HG03354 (cell line): Measurements from ENCODE around the gene IGFBP2.

Experiments
- ATAC-seq: cut with Tn5 transposase; IDR thresholded peaks from one replicate; pipeline ENCODE4 v1.9.1; 2021; ENCODE audit warnings: mild to moderate bottlenecking; ENCODE audit not compliant: unreplicated experiment, poor library complexity, severe bottlenecking

IGFBP2 gene

DNA sequence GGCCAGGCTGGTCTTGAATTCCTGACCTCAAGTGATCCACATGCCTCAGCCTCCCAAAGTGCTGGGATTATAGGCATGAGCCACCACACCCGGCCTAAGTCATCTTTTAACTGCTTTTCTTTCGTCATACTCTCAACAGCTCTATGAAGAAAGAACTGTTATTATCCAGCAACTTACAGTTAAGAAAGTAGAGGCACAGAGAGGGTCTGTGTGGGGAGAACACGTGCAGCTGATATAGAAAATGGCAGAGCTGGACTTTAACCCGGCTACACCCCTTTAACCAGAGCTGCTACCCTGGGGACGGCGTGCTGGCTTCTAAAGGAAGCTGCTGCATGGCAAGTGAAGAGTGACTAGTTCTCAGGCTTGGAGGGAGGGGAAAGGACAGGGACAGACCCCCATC, 25.5 kb downstream of the IGFBP2 start:
- ATAC-seq: no peak

DNA sequence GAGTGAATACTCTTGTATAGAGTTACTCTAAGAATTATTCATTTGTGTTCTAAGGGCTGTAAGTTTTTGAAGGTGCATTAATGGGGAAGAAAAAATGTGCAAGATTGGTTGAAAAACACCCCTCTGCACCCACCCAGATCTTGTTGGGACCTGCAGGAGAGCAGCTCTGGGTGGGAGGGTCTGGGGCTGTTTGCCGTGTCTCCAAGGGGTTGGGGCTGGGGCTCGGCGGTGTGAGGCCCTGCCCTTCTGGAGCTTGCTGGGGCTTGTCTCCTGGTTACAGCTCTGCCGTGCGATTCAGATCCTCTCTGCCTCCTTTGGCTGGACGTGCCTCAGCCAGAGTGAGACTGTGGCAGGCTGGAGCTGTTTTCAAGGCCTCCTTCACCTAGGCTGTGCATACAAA, 26.1 kb downstream of the IGFBP2 start:
- ATAC-seq: no peak

DNA sequence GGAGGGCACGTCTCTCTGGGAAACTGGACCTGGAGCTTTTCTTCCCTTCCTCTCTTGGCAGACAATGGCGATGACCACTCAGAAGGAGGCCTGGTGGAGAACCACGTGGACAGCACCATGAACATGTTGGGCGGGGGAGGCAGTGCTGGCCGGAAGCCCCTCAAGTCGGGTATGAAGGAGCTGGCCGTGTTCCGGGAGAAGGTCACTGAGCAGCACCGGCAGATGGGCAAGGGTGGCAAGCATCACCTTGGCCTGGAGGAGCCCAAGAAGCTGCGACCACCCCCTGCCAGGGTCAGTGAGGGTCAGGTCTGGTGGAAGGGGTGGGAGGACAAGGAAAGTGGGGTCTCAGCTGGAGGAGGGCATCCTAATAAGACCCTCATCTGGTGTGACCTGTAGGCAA, 27.3 kb downstream of the IGFBP2 start:
- no peak for ATAC-seq

DNA sequence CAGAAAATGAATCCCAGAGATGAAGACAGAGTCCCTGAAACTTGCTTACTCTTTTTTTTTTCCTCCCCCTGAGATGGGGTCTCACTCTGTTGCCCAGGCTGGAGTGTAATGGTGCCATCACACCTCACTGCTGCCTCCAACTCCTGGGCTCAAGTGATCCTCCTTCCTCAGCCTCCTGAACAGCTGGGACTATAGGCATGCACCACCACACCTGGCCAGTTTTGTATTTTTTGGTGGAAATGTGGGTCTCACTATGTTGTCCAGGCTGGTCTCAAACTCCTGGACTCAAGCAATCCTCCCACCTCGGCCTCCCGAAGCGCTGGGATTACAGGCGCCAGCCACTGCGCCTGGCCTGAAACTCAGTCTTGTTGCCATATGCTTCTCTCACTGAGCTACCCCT, 27.8 kb downstream of the IGFBP2 start:
- ATAC-seq: no peak

DNA sequence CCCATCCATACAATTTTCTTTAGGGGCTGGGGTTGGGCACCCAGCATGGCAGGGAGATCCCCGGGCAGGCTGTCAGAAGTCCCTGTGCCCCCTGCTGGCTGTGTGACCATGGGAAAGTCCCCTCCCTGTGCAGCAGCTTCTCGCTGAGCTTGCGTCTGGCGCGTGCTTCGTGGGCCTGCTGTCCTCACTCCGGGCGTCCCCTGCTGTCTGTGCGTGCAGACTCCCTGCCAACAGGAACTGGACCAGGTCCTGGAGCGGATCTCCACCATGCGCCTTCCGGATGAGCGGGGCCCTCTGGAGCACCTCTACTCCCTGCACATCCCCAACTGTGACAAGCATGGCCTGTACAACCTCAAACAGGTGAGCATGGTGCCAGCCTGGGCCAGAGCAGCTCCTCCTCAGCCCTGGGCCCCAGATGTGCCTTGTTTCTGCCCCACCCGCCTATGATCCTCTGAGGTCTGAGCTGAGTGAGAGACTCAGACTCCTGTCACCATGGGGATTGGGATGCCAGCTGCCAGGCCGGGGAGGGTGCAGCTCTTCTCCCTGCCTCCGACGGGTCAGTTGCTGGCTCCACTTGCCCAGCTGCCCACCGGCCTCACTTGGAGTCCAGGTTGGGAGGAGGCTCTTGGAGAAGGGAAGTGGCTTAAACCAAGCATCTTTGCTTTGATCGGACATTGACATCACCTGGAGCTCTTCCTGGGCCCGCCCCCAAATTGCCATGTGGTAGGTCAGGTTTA, 28.6 kb downstream of the IGFBP2 start:
- no peak for ATAC-seq

DNA sequence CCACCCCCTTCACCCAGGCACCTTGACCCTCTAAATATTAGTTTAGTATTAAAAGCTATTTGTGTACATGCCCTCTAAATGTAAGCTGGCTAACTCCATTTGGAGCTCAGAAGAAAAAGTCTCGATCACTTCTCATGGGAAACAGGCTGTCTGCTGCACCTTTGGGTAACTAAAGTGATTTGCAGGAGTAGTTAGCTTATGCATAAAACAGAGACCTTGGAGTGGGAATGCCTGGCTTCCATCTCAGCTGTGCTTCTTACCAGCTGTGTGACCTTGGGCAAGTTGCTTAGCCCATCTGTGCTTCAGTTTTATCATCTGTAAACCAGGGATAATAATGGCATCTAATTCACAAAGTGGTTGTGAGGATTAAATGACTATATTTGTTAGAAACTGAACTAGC, 29.9 kb downstream of the IGFBP2 start:
- ATAC-seq: no peak

DNA sequence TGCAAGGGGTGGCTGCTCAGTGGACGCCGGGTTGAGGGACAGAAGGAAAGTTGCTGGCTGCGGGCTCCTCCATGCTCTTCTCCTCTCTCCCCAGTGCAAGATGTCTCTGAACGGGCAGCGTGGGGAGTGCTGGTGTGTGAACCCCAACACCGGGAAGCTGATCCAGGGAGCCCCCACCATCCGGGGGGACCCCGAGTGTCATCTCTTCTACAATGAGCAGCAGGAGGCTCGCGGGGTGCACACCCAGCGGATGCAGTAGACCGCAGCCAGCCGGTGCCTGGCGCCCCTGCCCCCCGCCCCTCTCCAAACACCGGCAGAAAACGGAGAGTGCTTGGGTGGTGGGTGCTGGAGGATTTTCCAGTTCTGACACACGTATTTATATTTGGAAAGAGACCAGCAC, 30.6 kb downstream of the IGFBP2 start:
- no peak for ATAC-seq

DNA sequence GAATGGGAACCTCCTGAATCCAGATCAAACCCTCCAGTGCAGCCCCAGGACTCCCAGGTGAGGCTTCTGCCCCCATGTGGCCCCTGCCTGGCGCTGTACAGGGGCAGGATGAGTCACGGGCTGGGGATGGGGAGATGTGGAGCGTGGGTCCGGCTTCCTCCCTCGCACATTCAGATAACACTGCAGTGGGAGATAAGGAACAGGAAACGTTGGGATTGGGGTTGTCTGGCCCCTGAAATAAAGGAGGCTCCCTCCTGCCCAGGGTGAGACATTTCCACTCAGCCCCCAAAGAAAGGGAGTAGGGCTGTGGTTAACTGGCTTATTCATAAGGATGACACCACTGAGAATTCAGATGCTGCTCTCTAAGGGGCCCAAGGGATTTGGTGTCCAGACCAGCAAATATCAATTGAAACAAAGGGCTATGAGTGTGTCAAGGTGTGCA, 31.4 kb downstream of the IGFBP2 start:
- ATAC-seq: peak; percentile 46

DNA sequence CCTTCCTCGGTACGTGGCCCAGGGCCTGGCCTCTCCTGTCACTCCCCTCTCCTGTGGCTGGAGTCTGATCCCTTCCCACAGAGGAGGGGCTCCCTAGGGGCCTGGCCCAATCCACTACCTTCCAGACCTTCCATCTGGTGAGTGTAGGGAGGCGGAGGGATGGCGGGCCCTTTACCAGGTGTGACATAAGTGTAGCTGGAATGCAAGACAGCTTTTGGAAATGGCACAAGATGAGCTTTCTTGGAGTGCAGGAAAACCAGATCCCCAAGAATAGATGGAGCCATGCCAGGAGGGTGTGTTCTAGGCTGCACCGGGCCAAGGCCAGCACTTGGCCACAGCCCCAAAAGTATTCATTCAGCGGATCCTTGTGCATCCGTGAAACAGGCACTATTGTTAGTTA, 32.0 kb downstream of the IGFBP2 start:
- no peak for ATAC-seq

DNA sequence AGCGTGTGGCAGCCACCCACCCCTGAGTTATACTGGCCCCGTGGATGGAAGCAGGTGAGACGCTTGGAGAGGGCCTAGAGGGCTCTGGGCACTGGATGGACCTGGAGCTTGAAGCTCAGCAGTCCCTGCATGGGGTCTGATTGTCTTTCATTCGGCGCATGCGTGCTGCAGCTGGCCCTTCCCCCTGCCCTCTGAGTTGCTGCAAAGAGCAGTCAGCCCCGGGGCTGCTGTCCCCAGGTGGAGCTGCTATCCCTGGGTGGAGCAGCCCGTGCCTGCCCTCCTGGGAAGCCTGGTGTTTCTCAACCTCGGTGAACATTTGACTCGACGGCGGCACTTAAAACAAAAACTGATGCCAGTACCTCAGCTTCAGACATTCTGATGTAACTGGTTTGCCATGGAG, 32.5 kb downstream of the IGFBP2 start:
- no peak for ATAC-seq

DNA sequence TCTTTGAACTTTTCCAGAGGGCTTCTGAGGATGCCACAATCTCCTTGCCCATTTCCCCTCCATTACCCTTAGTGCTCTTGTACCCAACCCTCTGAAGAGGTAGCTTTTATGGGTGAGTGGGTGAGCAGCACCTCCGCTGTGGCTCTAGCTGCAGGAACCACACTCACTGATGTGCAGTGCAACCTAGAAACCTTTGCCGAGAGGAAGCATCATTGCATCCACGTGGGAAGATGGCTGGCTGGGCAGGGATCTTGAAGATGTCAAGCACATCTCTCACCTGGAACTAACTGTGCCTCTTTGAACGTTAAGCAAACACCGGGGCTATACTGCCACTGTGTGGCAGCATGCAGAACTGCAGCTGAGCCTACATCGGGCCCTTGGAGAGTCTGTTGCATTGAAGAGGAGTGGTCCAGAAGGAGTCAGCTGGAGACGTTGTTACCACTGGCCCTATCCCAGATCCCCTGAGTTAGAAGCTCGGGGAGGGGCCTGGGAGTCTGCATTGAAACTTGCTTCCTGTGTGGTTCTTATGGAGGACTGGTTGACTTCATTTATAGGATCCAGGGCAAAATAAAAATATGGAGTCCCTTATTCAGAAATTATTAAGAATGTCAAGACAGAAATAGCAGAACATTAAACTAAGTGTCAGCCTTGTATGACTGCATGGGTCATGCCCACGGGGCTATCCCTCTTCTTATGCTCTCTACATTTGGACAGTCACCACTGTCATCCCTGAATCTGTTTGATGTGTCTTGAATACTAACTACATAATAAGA, 33.4 kb downstream of the IGFBP2 start:
- ATAC-seq: peak; percentile 76

DNA sequence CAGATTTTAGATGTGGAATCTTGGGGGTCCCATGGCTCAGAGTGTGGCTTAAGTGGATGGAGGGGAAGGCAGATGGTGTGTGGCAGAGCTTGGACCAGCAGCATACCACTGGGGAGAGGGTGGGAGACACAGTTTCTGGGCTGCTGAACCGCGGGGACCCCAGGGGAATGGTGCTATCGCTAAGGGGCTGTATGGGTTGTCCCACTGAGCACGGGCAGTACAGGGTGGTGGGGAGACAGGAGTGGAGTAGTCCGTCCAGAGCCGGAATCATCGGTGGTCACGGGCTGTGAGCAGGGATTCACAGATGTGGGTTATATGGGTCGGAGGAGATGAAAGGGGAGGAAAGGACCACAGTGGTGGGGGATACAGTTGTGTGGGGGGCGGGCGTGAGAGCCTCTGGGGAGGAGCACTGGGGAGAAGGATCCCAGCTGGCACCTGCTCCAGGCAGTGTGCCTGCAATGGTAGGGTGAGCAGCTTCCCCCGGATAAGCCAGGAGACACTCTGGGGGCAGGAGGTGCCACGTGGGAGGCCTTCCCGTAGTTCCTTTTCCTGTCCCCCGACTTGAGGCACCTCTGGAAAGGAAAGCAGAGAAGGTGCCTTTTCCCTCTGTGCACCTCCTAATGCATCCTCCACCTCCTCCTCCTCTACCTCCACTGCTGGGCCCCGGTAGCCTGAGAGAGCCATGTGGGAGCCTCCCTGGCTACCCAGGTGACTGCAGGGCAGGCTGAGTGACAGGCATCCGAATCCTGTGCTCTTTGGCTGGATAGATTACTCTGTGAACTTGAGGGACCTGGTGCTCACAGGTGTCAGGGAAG, 37.3 kb downstream of the IGFBP2 start:
- no peak for ATAC-seq

DNA sequence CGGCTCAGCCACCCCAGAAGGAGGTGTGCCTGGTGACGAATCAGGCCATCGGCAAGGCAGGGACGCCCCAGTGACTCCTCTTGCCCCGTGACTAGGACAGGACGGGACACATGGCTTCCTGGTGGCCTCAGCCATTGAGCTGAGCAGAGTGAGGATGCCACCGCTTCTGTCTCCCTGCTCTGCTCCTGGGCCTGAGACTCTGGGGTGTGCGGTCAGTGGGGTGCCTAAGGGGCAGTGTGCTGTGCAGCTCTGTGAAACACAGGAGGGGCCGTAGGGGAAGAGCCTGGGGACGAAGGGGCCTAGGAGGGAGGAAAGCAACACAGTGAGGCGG, 37.8 kb downstream of the IGFBP2 start:
- ATAC-seq: no peak

DNA sequence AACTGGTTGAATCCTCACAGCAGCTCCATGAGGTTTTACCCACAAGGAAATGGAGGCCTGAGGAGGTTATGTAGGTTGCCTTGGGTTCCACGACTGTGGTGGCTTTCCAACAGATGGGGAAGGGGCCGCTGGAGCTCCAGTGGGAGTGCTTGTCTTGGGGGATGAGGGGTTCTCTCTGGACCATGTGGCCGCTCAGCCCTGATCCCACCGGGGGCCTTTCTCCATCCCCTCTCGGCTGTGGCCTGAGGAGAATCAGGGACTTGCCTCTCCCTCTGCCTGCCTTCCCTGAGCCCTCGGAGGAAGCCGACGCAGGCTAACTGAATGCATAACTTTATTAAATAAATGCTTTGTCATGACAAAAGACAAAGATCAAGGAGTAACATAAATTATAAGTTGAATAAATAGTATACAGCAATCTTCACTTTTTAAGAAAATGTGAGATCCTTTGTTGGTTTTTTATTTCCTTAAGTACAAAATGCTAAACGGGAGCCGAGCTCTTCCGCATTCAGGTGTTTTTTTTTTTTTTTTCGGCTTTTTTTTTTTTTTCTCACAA, 38.6 kb downstream of the IGFBP2 start:
- no peak for ATAC-seq

DNA sequence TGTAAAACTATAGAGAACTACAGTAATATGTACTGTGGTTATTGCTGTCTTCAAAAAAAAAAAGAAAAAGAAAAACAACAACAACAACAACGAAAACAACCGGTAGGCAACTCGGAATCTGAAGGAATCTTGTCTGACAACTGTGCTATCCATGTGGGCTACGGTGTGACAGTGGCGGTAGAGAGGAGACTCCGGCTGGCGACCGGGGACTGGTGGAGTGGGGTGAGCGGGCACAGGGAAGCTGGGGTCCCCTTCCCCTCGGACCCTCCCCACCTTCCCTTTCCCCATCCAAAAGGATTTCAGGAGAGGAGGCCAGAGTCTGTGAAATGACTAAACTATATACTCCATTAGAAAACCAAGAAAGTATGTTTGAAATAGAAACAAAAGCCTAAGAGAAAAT, 39.2 kb downstream of the IGFBP2 start:
- ATAC-seq: no peak

DNA sequence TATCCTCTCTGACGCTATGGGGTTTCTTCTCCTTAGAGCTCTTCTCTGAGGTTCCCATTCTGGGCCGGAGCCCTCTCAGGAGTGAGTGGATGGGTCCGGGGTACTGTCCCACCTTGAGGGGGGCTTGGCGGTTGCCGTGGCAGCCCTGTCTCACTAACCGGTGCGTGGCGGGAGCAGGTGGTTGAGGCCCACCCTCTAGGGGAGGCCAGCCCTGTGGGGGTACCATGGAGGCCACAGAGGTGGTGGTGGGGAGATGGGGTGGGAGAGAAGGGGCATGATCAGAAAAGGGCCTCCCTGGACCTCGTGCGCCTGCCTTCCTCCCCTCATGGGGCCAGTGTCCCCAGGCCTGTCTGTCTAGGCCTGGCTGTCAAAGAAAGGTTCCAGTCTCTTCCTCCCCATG, 39.8 kb downstream of the IGFBP2 start:
- ATAC-seq: no peak

DNA sequence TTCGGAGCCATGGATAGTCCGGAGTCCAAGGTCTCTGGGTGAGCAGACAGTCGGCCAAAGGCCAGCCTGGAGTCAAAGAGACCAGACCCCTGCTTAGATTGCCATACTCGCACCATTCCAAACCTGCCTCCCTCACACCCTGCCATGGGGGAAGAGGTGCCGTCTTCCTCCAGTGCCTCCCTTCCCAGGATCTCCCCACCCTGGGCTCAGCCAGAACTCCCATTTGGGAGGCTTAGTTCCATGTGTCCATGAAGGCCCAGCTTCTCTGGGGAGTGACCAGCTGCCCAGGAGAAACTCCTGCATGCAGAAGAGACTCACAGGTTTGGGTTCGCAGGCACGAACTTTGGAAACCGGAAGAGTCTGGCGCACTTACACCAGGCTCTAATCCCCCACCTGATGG, 40.4 kb downstream of the IGFBP2 start:
- ATAC-seq: no peak

DNA sequence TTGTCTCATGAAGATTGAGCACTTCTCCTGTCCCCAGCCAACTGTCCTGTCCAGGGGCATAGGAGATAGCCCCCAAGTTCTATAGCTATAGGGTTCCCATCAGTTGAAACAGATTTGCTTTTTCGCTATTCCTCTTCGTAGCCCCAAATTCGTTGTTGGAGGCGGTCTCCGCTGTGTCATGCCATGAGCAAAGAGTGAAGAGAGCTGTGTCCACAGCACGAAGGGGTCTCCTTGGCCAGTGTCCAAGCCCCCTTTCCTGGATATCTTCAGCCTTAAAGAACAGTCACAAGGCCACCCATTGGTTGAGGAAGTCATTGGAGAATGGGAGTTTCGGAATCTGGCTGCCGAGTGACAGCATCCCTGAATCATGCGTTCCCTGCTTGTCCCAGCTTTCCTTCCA, 41.2 kb downstream of the IGFBP2 start:
- ATAC-seq: no peak

DNA sequence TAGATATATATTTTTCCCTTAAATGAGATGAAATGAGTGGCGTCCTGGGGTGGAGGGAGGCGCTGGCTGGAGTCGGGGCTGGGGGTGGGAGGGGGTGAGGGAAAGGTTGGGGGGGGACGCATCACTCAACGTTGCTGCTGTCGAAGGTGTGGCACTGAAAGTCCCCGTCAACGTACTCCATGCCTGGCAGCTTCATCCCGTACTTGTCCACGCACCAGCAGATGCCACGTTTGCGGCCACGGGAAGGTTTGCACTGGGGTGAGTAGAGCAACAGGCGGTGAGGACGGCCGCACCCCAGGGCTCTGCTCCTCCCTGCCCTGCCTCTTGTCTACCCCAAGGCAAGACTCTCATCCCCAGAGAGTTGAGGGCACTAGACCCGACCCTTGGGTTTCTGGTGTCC, 43.4 kb downstream of the IGFBP2 start:
- no peak for ATAC-seq

DNA sequence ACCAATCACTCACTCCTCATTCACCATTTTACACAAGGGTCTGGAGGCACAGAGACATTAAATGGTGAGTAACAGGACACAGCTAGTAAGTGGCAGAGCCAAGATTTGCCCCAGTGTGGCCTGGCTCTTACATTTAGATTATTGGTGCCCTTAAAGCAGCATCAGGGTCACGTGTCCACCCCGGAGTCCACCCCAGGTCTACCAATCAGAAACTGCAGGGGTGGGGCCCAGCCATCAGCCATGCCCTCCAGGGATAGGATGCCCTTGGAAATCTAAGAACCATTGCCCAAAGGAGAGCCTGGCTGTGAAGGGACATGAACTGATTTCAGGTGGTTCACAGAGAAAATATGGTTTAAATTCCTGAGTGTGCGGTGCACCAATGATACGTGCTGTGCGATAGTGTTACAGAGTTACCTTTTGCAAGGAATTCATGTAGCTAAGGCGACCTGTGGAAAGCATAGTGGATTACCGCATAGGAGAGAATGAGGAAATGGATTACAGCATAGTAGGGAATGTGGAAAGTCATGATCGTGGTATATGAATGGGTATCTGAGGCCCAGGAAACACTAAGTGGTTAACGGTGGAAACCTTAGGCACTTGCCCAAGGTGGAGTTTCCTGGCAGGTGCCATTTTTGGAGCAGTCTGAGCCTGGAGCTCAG, 44.3 kb downstream of the IGFBP2 start:
- no peak for ATAC-seq
